Ovary (tissue), 9 donors: ENCODE measurements around the gene DIS3L2. TPM values are rescaled to one million over a fixed set of nuclear protein-coding genes. Genes with fewer than 3 reads are reported as not detected.

ENCODE experiments used
- DNase-seq, 5 donors: peaks; one replicate each; pipeline ENCODE4 v3.0.0-alpha.2; 2019 to 2020
- H3K27ac ChIP-seq, 2 donors: fragments of 200-600 bp; one replicate each; pipeline versions ENCODE4 v1.5.1 to v1.8.0; 2019 to 2022
- H3K27me3 ChIP-seq: fragments of 200-600 bp; one replicate; pipeline ENCODE4 v1.8.0; 2022
- H3K36me3 ChIP-seq: fragments of 200-600 bp; sonication (generic); one replicate; pipeline ENCODE4 v1.5.1; 2019
- H3K4me1 ChIP-seq: one replicate; pipeline ENCODE4 v1.8.1; 2013; ENCODE audit warnings: mild to moderate bottlenecking, moderate library complexity; ENCODE audit not compliant: insufficient read depth
- H3K4me3 ChIP-seq: fragments of 200-600 bp; sonication (generic); one replicate; pipeline ENCODE4 v1.5.1; 2017
- H3K9me3 ChIP-seq, 2 donors: fragments of 200-600 bp in 1 of 2; sonication (generic) in 1 of 2; one replicate each; pipeline versions ENCODE4 v1.5.1 to v1.8.1; 2013 to 2019; ENCODE audit warnings: mild to moderate bottlenecking in 1 of 2, moderate library complexity in 1 of 2
- CTCF ChIP-seq, 3 donors: fragments of 450-650 bp in 2 of 3; fragments of 200-600 bp in 1 of 3; IDR thresholded peaks; one replicate each; pipeline versions ENCODE4 v1.5.1 to v1.8.0; 2016 to 2022; ENCODE audit warnings: antibody characterized with exemption in 3 of 3, mild to moderate bottlenecking in 1 of 3
- EP300 ChIP-seq: sonication (generic); formaldehyde crosslinking; IDR thresholded peaks from one replicate; pipeline ENCODE4 v1.6.1; 2017; ENCODE audit warnings: antibody characterized with exemption
- POLR2A ChIP-seq: fragments of 450-650 bp; IDR thresholded peaks from one replicate; pipeline ENCODE4 v1.6.1; 2017; ENCODE audit warnings: antibody characterized with exemption, mild to moderate bottlenecking, moderate library complexity
- WGBS, 3 donors: extraction: QIAGEN DNeasy Blood & Tissue Kit in 1 of 3; methylation state at CpG; one replicate each; pipeline versions ENCODE4 v1.1.5 to v1.1.7; 2013 to 2017; 5-methylcytosine and 5-hydroxymethylcytosine counted together
- intact Hi-C, 4 donors: fragments of 100-400 bp; cut with DNase I; formaldehyde crosslinking; loops; one replicate each; pipeline versions ENCODE4 v1.11.0 to v1.15.1; 2022 to 2023
- polyA plus RNA-seq, 2 donors: library from polyadenylated mRNA; stranded (reverse); fragments of 200-250 nt in 1 of 2; fragments of 350-450 nt in 1 of 2; fragmentation: Illumina TruSeq in 1 of 2; extraction: RNeasy Lipid Tissue Mini Kit (QIAGEN cat#74804) in 1 of 2; gene quantifications; one replicate each; pipeline ENCODE4 v1.2.3, GENCODE V29; 2013 to 2014
- total RNA-seq, 7 donors: library from RNA; depleted of rRNA in 2 of 7; stranded (reverse); fragments of >200 nt in 2 of 7; fragmentation: NEBNext Ultra II Directional in 3 of 7; extraction: Animal tissue kit (Norgen Biotek cat#: 25700) in 3 of 7; gene quantifications; one replicate each; pipeline versions ENCODE4 v1.1.0 to v1.2.4, GENCODE V29; 2016 to 2023
- donor health status: DM: no; HTN: no; CAD: no; lungs with moderate emphysema.
- donor health status: DM: no; HTN: no; CAD: no.
- donor health status: Bipolar disorder and iron deficiency.
- donor health status: DM: yes; HTN: yes; CAD: no.
- donor health status: DM: no; HTN: no; CAD: no.
- donor health status: DM: yes; HTN: yes; CAD: no.

DIS3L2 gene
- total and polyA plus RNA-seq, 9 donors: 18.2 to 52.0 (median 32.8) TPM

- DNase-seq: no peak
- H3K4me1 ChIP-seq: peaks cover 1% of the 10 kb centered on the region
- H3K36me3 ChIP-seq: no peaks in the 10 kb centered on the region
- WGBS, 3 donors: 84 to 90% (median 88%) methylated on average over 4 of the region's 4 CpGs
- H3K4me3 ChIP-seq: no peak overlapping the region
- no peaks in the 10 kb centered on the region for H3K9me3 ChIP-seq
- H3K27me3 ChIP-seq: no peaks in the 10 kb centered on the region
- H3K27ac ChIP-seq: no peak overlapping the region
- intact Hi-C loops: no loop called here
- no peak for TF ChIP-seq POLR2A
- no peak for TF ChIP-seq CTCF (IDR thresholded peaks at IDR 0.05)
- TF ChIP-seq EP300: no peak
Measured at GRCh38 chr2:232234922-232235615, 273.6 kb downstream of the DIS3L2 start.

- no peak for DNase-seq
- 84 to 94% (median 84%) methylated on average over 5 of the region's 5 CpGs for WGBS, 3 donors
- Histone ChIP-seq H3K36me3 (no peaks in the 10 kb centered on the region), H3K4me1 (peaks cover 4% of the 10 kb centered on the region), H3K9me3 (no peaks in the 10 kb centered on the region), H3K27ac (no peak overlapping the region), H3K4me3 (no peak overlapping the region), H3K27me3 (no peaks in the 10 kb centered on the region)
- intact Hi-C loops: no loop called here
- TF ChIP-seq CTCF (IDR thresholded peaks at IDR 0.05): no peak
- no peak for TF ChIP-seq EP300
- no peak for TF ChIP-seq POLR2A
Measured at GRCh38 chr2:232235716-232236115, 274.2 kb downstream of the DIS3L2 start.

GRCh38 chr2:232236200-232236599 lies 274.7 kb downstream of the DIS3L2 start:
- TF ChIP-seq CTCF (IDR thresholded peaks at IDR 0.05): no peak
- no peak for TF ChIP-seq POLR2A
- TF ChIP-seq EP300: no peak
- H3K27ac ChIP-seq: no peak overlapping the region
- intact Hi-C loops: no loop called here
- no peak overlapping the region for H3K4me3 ChIP-seq
- H3K4me1 ChIP-seq: peaks cover 4% of the 10 kb centered on the region
- no peak for DNase-seq
- H3K27me3 ChIP-seq: no peaks in the 10 kb centered on the region
- H3K36me3 ChIP-seq: no peaks in the 10 kb centered on the region
- no peaks in the 10 kb centered on the region for H3K9me3 ChIP-seq

- TF ChIP-seq EP300 (no peak), POLR2A (no peak), CTCF (IDR thresholded peaks at IDR 0.05) (no peak)
- intact Hi-C loops: no loop called here
- WGBS, 3 donors: 94 to 97% (median 95%) methylated on average over 5 of the region's 5 CpGs
Measured at GRCh38 chr2:232237464-232237863, 276.0 kb downstream of the DIS3L2 start.

More at GRCh38 chr2:232237464-232237863, 276.0 kb downstream of the DIS3L2 start:
- Histone ChIP-seq H3K9me3 (no peaks in the 10 kb centered on the region), H3K27me3 (no peaks in the 10 kb centered on the region), H3K27ac (no peak overlapping the region), H3K4me3 (no peak overlapping the region), H3K36me3 (no peaks in the 10 kb centered on the region), H3K4me1 (peaks cover 7% of the 10 kb centered on the region)
- DNase-seq: no peak
